Calu3 (cell line): Measurements from ENCODE around the gene ZNF296. TPM values are rescaled to one million over a fixed set of nuclear protein-coding genes. Genes with fewer than 3 reads are reported as not detected.

Experiments used
- BruUV-seq: library from RNA; stranded (reverse); fragments of 400-500 nt; replicated peaks from 2 replicates; lab custom pipeline; 2021; lab: Mats Ljungman, UMichigan
- CTCF ChIA-PET: fragments of 300-600 bp; sonication (Branson Sonifier 250); formaldehyde crosslinking; loops from one replicate; lab custom pipeline; 2022; ENCODE audit warnings: antibody characterized with exemption; lab: Charles Lee
- DNase-seq: peaks from one replicate; pipeline ENCODE4 v3.0.0; 2022
- H3K27ac Mint-ChIP-seq: one replicate; pipeline ENCODE4 v1.8.0; 2022; ENCODE audit warnings: mixed read lengths; ENCODE audit not compliant: unreplicated experiment
- H3K27me3 Mint-ChIP-seq: one replicate; pipeline ENCODE4 v1.8.0; 2022; ENCODE audit warnings: mixed read lengths; ENCODE audit not compliant: unreplicated experiment
- H3K36me3 Mint-ChIP-seq: one replicate; pipeline ENCODE4 v1.8.0; 2022; ENCODE audit warnings: mild to moderate bottlenecking, moderate library complexity, mixed read lengths; ENCODE audit not compliant: insufficient read depth, unreplicated experiment
- H3K4me1 Mint-ChIP-seq: one replicate; pipeline ENCODE4 v1.8.0; 2022; ENCODE audit warnings: mild to moderate bottlenecking, low read depth, mixed read lengths; ENCODE audit not compliant: unreplicated experiment
- H3K4me3 Mint-ChIP-seq: one replicate; pipeline ENCODE4 v1.8.0; 2022; ENCODE audit warnings: mild to moderate bottlenecking, low read depth, moderate library complexity, mixed read lengths; ENCODE audit not compliant: unreplicated experiment
- H3K9me3 Mint-ChIP-seq: one replicate; pipeline ENCODE4 v1.8.0; 2022; ENCODE audit warnings: low read depth, mixed read lengths; ENCODE audit not compliant: unreplicated experiment
- intact Hi-C: fragments of 100-400 bp; cut with micrococcal nuclease; formaldehyde crosslinking; loops from one replicate; pipeline ENCODE4 v1.10.0; 2022; ENCODE audit not compliant: unreplicated experiment
- total RNA-seq: library from RNA; stranded (reverse); gene quantifications from 2 replicates; pipeline ENCODE4 v1.2.3, GENCODE V29; 2022
- TF ChIP-seq, protein P1 (sequence below): fragments of 200-600 bp; IDR thresholded peaks from one replicate; pipeline ENCODE4 v1.8.0; 2022; ENCODE audit warnings: antibody characterized with exemption; ENCODE audit not compliant: unreplicated experiment

ZNF296 gene
- total RNA-seq, 1 experiment from 2014 or later, result 5.3 TPM

DNA sequence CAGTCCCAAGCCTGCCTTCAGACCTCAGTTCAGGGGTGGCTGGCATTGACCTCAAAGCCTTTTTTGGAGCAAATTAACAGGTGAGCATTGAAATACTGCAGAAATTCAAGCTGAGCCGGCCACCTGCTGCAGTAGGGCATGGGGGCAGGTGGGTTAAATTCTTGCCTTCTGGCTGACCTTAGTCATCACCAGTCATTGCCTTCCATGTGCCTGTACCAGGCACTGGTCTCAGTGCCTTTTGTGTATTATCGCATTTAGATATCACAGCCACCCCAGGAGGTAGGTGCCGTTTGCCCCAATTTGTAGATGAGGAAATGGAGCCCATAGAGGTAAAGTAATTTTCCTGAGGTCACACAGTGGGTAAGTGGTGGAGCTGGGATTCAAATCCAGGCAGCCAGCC lies 23.9 kb upstream of the ZNF296 start:
- Mint-ChIP-seq H3K4me1 (peaks cover 83% of the 10 kb centered on the region), H3K27ac (peak overlapping the region; percentile 83), H3K36me3 (peaks cover 31% of the 10 kb centered on the region), H3K4me3 (peak overlapping the region; percentile 54), H3K9me3 (no peaks in the 10 kb centered on the region), H3K27me3 (no peaks in the 10 kb centered on the region)
- intact Hi-C loops, result loop anchor here (2.0 kb wide), 1 partner anchor 31 kb away; no protein-coding TSS in a partner anchor
- CTCF ChIA-PET, result interaction anchor here (1.2 to 1.3 kb wide), 3 partner anchors 8 to 78 kb away, joined by 4 to 5 read pairs (median 4); partner anchors contain the start of gene TRAPPC6A
- TF ChIP-seq, protein P1, sequence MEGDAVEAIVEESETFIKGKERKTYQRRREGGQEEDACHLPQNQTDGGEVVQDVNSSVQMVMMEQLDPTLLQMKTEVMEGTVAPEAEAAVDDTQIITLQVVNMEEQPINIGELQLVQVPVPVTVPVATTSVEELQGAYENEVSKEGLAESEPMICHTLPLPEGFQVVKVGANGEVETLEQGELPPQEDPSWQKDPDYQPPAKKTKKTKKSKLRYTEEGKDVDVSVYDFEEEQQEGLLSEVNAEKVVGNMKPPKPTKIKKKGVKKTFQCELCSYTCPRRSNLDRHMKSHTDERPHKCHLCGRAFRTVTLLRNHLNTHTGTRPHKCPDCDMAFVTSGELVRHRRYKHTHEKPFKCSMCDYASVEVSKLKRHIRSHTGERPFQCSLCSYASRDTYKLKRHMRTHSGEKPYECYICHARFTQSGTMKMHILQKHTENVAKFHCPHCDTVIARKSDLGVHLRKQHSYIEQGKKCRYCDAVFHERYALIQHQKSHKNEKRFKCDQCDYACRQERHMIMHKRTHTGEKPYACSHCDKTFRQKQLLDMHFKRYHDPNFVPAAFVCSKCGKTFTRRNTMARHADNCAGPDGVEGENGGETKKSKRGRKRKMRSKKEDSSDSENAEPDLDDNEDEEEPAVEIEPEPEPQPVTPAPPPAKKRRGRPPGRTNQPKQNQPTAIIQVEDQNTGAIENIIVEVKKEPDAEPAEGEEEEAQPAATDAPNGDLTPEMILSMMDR, result no peak
- no TSS peak for BruUV-seq
- DNase-seq, result no peak

DNA sequence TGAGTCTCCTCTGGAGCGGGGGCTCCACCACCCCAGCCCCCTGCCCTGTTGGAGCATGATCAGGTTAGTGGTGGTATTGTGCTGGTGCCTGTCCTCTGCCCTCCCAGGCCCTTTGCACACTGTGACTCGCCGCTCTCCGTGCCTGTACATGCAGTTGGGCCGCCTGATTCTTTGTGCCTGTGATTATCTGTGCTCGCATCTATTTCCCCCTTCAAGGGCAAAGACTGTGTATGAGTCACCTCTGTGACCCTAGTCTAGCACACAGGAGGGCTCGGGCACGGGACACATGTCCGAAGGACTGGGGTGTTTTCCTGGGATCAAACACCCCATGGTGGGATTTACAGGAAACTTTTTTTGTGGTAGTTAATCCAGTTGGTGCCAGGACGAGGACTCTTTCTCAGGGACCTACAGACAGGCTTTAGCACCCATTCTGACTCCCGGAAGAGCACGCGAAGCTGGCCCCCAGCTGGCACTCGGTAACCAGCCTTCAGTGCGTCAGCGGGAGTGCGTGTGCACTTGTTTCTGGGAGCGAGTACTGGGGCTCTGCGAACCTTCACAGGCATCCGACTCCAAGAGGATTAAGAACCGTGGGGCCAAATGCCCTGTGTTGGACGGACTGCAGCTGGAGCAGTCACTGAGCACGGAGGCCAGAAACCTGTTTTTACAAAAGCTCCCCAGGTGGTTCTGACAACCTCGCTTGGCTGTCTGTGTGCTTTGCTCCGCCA lies 23.4 kb upstream of the ZNF296 start:
- Mint-ChIP-seq H3K27ac (peak overlapping the region; percentile 96), H3K9me3 (no peaks in the 10 kb centered on the region), H3K27me3 (no peaks in the 10 kb centered on the region), H3K4me1 (peaks cover 82% of the 10 kb centered on the region), H3K36me3 (peaks cover 36% of the 10 kb centered on the region), H3K4me3 (peak overlapping the region; percentile 54)
- intact Hi-C loops, result loop anchor here (2.0 kb wide), 1 partner anchor 31 kb away; no protein-coding TSS in a partner anchor
- TF ChIP-seq, protein P1, result no peak
- peak; percentile 43 for DNase-seq
- CTCF ChIA-PET, result interaction anchor here (1.2 to 1.9 kb wide), 2 partner anchors 14 to 78 kb away, joined by 4 to 11 read pairs; partner anchors contain the start of gene TRAPPC6A
- TSS peak; percentile 10 for BruUV-seq

DNA sequence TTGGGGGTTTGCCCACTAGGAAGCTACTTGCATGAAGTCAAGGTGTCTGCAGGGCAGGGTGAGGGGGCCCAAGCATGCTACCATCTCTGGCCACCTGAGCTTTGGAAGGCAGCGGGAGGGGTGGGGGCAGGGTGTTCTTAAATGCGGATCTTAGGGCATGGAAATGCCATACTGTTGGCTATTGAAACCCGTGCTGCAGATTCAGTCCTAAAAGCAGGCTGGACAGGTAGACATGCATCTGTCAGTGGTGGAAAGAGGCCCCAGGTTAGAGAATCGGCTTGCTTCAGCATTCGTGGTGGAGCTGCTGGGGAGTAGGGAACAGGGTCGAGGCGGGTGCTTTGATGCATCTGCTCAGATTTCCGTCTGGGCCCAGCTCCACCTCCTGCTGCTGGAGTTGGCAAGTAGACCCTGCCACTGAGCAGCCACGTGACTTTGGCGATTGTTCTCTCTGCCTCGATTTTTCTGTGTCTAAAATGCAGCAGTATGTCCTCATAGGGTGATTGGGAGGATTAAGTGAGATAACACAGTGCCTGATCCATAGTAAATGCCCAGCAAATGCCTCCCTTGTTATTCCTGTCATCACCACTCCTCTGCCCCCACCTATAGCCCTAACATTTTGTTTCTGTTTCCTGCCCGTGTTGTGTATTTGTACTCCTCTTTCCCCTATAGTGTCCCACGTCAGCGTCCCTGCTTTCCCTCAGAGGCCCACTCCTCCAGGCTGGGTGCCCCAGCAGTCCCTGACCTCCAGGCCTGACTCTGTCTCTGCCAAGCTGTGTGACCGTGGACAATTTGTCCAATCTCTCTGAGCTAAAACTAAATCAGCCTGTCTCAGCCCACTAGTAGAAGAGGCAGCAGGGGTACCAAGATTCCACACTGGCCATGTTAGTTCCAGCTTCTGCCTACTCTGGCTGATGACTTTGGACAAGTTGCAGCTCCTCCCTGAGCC lies 22.5 kb upstream of the ZNF296 start:
- BruUV-seq, result no TSS peak
- intact Hi-C loops, result no loop called here
- no peaks in the 10 kb centered on the region for H3K9me3 Mint-ChIP-seq
- peaks cover 82% of the 10 kb centered on the region for H3K4me1 Mint-ChIP-seq
- TF ChIP-seq, protein P1, result no peak
- H3K4me3 Mint-ChIP-seq, result peak overlapping the region; percentile 54
- H3K27ac Mint-ChIP-seq, result peak overlapping the region; percentile 96
- no peaks in the 10 kb centered on the region for H3K27me3 Mint-ChIP-seq
- CTCF ChIA-PET, result interaction anchor here (0.5 to 1.9 kb wide), 7 partner anchors 10 to 209 kb away, joined by 3 to 11 read pairs (median 3); partner anchors contain the start of gene TRAPPC6A
- no peak for DNase-seq
- H3K36me3 Mint-ChIP-seq, result peaks cover 44% of the 10 kb centered on the region
